Measurements from ENCODE around the gene RANBP6.

Gene RANBP6

GRCh38 chr9:6000955-6001354 lies 14.5 kb downstream of the RANBP6 start:
- Histone ChIP-seq H3K4me3 (ENCODE audit: severe bottlenecking) (no peak overlapping the region), H3K27ac (ENCODE audit: poor library complexity, severe bottlenecking) (no peak overlapping the region), H3K4me1 (ENCODE audit: insufficient read depth, poor library complexity, severe bottlenecking) (peaks cover 6% of the 10 kb centered on the region), H3K9me3 (ENCODE audit: severe bottlenecking) (no peaks in the 10 kb centered on the region), H3K27me3 (ENCODE audit: insufficient read depth, poor library complexity, severe bottlenecking) (no peaks in the 10 kb centered on the region), H3K36me3 (ENCODE audit: low read depth) (peaks cover 23% of the 10 kb centered on the region)
- no peak for ATAC-seq (ENCODE audit: low read depth)
- no peak for DNase-seq (ENCODE audit: low spot score)
- no peak for TF ChIP-seq CTCF (IDR thresholded peaks at IDR 0.05; ENCODE audit: poor library complexity, severe bottlenecking)

GRCh38 chr9:5999443-6000101 lies 15.9 kb downstream of the RANBP6 start:
- no peak for TF ChIP-seq CTCF (IDR thresholded peaks at IDR 0.05; ENCODE audit: poor library complexity, severe bottlenecking)
- peaks cover 10% of the 10 kb centered on the region for H3K36me3 ChIP-seq (ENCODE audit: low read depth)
- H3K9me3 ChIP-seq (ENCODE audit: severe bottlenecking): no peaks in the 10 kb centered on the region
- H3K4me3 ChIP-seq (ENCODE audit: severe bottlenecking): no peak overlapping the region
- H3K27ac ChIP-seq (ENCODE audit: poor library complexity, severe bottlenecking): no peak overlapping the region
- ATAC-seq (ENCODE audit: low read depth) (no peak), DNase-seq (ENCODE audit: low spot score) (no peak)
- no peaks in the 10 kb centered on the region for H3K4me1 ChIP-seq (ENCODE audit: insufficient read depth, poor library complexity, severe bottlenecking)
- H3K27me3 ChIP-seq (ENCODE audit: insufficient read depth, poor library complexity, severe bottlenecking): no peaks in the 10 kb centered on the region

- ATAC-seq (ENCODE audit: low read depth): no peak
- no peak for DNase-seq (ENCODE audit: low spot score)
- no peak for TF ChIP-seq CTCF (IDR thresholded peaks at IDR 0.05; ENCODE audit: poor library complexity, severe bottlenecking)
Measured at GRCh38 chr9:5994493-5994892, 20.9 kb downstream of the RANBP6 start.

GRCh38 chr9:5988265-5988664 lies 27.2 kb downstream of the RANBP6 start:
- Histone ChIP-seq H3K36me3 (ENCODE audit: low read depth) (peaks cover 36% of the 10 kb centered on the region), H3K27ac (ENCODE audit: poor library complexity, severe bottlenecking) (no peak overlapping the region), H3K27me3 (ENCODE audit: insufficient read depth, poor library complexity, severe bottlenecking) (no peaks in the 10 kb centered on the region), H3K4me1 (ENCODE audit: insufficient read depth, poor library complexity, severe bottlenecking) (no peaks in the 10 kb centered on the region), H3K4me3 (ENCODE audit: severe bottlenecking) (no peak overlapping the region), H3K9me3 (ENCODE audit: severe bottlenecking) (no peaks in the 10 kb centered on the region)
- no peak for TF ChIP-seq CTCF (IDR thresholded peaks at IDR 0.05; ENCODE audit: poor library complexity, severe bottlenecking)
- DNase-seq (ENCODE audit: low spot score) (peak; percentile 12), ATAC-seq (ENCODE audit: low read depth) (no peak)

More at GRCh38 chr9:5994493-5994892, 20.9 kb downstream of the RANBP6 start:
- no peaks in the 10 kb centered on the region for H3K9me3 ChIP-seq (ENCODE audit: severe bottlenecking)
- H3K4me1 ChIP-seq (ENCODE audit: insufficient read depth, poor library complexity, severe bottlenecking): no peaks in the 10 kb centered on the region
- H3K27me3 ChIP-seq (ENCODE audit: insufficient read depth, poor library complexity, severe bottlenecking): no peaks in the 10 kb centered on the region
- H3K4me3 ChIP-seq (ENCODE audit: severe bottlenecking): no peak overlapping the region
- H3K27ac ChIP-seq (ENCODE audit: poor library complexity, severe bottlenecking): no peak overlapping the region
- H3K36me3 ChIP-seq (ENCODE audit: low read depth): peaks cover 5% of the 10 kb centered on the region

- Histone ChIP-seq H3K4me3 (ENCODE audit: severe bottlenecking) (no peak overlapping the region), H3K27ac (ENCODE audit: poor library complexity, severe bottlenecking) (no peak overlapping the region), H3K9me3 (ENCODE audit: severe bottlenecking) (no peaks in the 10 kb centered on the region), H3K36me3 (ENCODE audit: low read depth) (peaks cover 37% of the 10 kb centered on the region), H3K4me1 (ENCODE audit: insufficient read depth, poor library complexity, severe bottlenecking) (no peaks in the 10 kb centered on the region), H3K27me3 (ENCODE audit: insufficient read depth, poor library complexity, severe bottlenecking) (no peaks in the 10 kb centered on the region)
- DNase-seq (ENCODE audit: low spot score): no peak
- no peak for ATAC-seq (ENCODE audit: low read depth)
- TF ChIP-seq CTCF (IDR thresholded peaks at IDR 0.05; ENCODE audit: poor library complexity, severe bottlenecking): no peak
Measured at GRCh38 chr9:5983042-5983441, 32.4 kb downstream of the RANBP6 start.
